SJCRH30 (cell line): ENCODE results near the gene ZNF200. TPM values are rescaled to one million over a fixed set of nuclear protein-coding genes. Genes with fewer than 3 reads are reported as not detected.
"Not testable (repeated sequence)": the region's sequence is repeated elsewhere in the genome, so short reads cannot be mapped to it uniquely, and the experiment has no call there.

Experiments
- DNase-seq, 2 experiments: peaks; one replicate each; pipeline ENCODE4 v3.0.0-alpha.2; 2015 to 2020
- H3K27ac ChIP-seq: fragments of 250-450 bp; sonication (Bioruptor Pico); 2 replicates; pipeline ENCODE4 v1.5.1; 2020; ENCODE audit warnings: mild to moderate bottlenecking, moderate library complexity
- H3K27me3 ChIP-seq: fragments of 250-450 bp; sonication (Bioruptor Pico); 2 replicates; pipeline ENCODE4 v1.5.1; 2020; ENCODE audit warnings: mild to moderate bottlenecking, moderate library complexity
- H3K36me3 ChIP-seq: fragments of 250-450 bp; sonication (Bioruptor Pico); 2 replicates; pipeline ENCODE4 v1.5.1; 2020; ENCODE audit warnings: mild to moderate bottlenecking, moderate library complexity
- H3K4me1 ChIP-seq: fragments of 250-450 bp; sonication (Bioruptor Pico); 2 replicates; pipeline ENCODE4 v1.5.1; 2020; ENCODE audit warnings: mild to moderate bottlenecking, moderate library complexity
- H3K4me3 ChIP-seq: fragments of 250-450 bp; sonication (Bioruptor Pico); 2 replicates; pipeline ENCODE4 v1.5.1; 2020; ENCODE audit warnings: mild to moderate bottlenecking, moderate library complexity
- H3K9me3 ChIP-seq: fragments of 250-450 bp; sonication (Bioruptor Pico); replicated peaks from 2 replicates; pipeline ENCODE4 v1.5.1; 2020; ENCODE audit warnings: mild to moderate bottlenecking, moderate library complexity
- total RNA-seq: library from RNA; depleted of rRNA; stranded (reverse); fragments of >200 nt; shearing (Covaris generic); gene quantifications from 2 replicates; pipeline ENCODE4 v1.2.3, GENCODE V29; 2014; rRNA removed

Gene ZNF200
- total RNA-seq, 1 experiment from 2014 or later = 16.1 TPM

DNA sequence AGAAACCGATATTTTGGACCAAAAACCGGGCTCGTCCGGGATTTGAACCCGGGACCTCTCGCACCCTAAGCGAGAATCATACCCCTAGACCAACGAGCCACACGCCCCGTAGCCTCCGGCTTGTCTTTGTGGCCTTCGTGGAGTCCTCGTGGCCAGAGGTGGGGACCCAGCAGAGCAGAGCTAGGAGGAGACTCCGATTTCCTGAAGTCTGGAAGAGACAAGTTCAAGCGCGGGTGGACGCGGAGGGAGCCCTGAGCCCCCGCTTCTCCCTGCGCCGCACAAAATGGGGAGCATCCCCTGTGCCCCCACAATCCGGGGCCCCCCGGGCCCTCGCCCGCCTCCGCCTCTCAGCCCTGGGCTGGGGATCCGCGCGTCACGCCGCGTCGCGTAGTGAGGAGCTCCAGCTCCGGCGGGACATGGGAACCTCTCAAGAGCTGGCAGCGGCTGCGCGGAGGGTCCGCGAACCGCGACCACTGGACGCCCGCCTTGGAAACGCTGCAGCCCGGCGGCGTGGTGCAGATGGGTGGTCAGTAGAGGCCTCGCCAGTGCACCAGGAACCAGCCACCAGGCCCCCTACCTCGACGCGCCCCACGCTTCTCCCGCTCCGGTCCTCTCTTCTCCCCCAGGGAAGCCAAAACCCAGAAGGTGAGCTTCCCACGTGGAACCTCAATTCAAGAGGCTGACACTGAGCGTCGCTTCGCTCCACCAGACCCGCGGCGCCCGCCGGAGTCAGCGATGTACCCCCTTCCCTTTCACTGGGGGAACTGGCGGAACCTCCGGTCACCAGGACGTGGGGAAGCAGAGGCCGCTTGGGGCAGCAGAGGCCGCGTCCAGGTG lies 52.1 kb downstream of the ZNF200 start:
- Histone ChIP-seq H3K9me3 (no peaks in the 10 kb centered on the region), H3K27ac (no peak overlapping the region), H3K36me3 (no peaks in the 10 kb centered on the region), H3K4me1 (no peaks in the 10 kb centered on the region), H3K27me3 (no peaks in the 10 kb centered on the region), H3K4me3 (peak overlapping the region; percentile 56)
- peak in 1 of 2 experiments; percentile 50 for DNase-seq

- H3K27me3 ChIP-seq, H3K36me3 ChIP-seq, H3K4me1 ChIP-seq, H3K9me3 ChIP-seq, H3K4me3 ChIP-seq, DNase-seq, H3K27ac ChIP-seq: not testable (repeated sequence)
Observed at GRCh38 chr16:3182293-3182607, 52.7 kb downstream of the ZNF200 start.

DNA sequence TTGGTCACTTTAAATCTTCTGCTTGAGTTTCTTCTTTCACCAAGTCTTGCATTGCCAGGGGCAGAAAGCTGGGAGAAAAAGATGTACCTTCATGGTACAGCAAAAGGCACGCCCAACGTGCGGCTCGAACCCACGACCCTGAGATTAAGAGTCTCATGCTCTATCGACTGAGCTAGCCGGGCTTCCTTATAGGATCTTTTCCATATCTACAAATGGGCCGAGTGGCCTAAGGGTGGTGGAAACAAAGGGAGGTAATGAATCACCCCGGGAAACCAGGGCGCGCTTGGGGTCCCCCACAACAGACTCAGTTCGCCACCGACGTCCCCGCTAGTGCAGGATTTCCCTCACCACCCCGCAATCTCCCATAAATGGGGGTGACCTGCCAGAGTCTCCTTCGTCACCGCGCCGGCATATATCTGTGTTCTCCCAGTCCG lies 54.5 kb downstream of the ZNF200 start:
- Histone ChIP-seq H3K4me3 (no peak overlapping the region), H3K4me1 (no peaks in the 10 kb centered on the region), H3K36me3 (no peaks in the 10 kb centered on the region), H3K27me3 (no peaks in the 10 kb centered on the region), H3K27ac (no peak overlapping the region), H3K9me3 (no peaks in the 10 kb centered on the region)
- DNase-seq = no peak

DNA sequence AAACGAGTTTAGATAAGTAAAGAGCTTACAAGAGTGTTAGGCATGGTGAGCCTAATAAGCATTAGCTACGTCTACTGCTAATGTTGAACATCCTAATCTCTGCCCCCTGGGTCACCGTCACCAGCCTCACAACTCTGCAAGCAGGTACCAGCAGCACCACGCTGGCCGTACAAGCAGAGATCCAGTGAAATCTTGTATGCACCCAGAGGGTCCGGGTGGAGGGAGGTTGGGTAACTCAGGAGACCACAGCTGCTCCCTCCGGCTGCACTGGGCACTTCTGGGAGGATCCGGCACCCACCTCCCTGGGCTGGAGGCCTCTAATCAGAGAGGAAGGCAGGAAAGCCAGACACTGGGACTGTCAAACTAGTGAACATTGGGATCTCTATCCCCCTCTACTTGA lies 55.3 kb downstream of the ZNF200 start:
- H3K4me1 ChIP-seq = no peaks in the 10 kb centered on the region
- H3K9me3 ChIP-seq = no peaks in the 10 kb centered on the region
- no peak overlapping the region for H3K4me3 ChIP-seq
- no peaks in the 10 kb centered on the region for H3K27me3 ChIP-seq
- no peak overlapping the region for H3K27ac ChIP-seq
- H3K36me3 ChIP-seq = no peaks in the 10 kb centered on the region
- DNase-seq = no peak

DNA sequence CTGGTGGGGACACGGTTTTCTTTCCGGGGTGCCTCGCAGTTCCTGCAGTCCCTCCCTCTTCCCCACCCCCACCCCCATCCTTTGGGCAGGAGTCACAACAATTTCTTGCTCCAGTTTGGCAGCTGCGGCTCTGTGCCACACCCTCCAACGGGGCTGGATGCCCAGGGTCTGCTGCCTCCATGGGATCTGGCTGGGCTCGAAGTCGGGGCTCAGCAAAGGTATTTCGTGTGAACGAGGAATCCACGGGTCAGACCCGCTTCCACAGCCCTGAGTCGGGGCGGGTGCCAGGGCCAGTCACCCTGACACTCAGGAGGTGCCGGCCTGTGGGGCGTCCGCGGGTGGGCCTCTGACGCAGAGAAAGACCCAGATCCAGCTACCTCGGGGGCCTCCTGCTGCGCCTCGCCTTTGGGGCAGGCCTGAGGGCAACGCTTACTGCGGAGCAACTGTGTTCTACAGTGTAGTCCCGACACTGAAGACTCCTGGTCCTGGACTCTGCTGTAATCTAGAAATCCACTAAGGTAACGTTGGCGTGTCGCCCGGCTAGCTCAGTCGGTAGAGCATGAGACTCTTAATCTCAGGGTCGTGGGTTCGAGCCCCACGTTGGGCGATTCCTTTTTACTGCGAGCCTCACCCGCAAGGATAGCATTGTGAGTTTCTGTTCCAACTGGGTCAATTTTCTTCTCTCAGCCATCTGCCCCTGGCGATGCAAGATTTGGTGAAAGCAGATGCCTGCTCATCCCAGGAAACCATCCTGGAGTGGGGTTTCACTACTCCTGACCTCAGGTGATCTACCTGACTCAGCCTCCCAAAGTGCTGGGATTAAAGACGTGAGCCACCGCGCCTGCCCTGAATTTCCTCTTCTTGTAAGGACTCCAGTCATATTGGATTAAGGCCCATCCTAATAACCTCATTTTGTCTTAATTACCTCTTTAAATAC lies 59.5 kb downstream of the ZNF200 start:
- Histone ChIP-seq H3K36me3 (no peaks in the 10 kb centered on the region), H3K4me3 (no peak overlapping the region), H3K27ac (no peak overlapping the region), H3K4me1 (peaks cover 6% of the 10 kb centered on the region), H3K27me3 (no peaks in the 10 kb centered on the region), H3K9me3 (no peaks in the 10 kb centered on the region)
- no peak for DNase-seq

DNA sequence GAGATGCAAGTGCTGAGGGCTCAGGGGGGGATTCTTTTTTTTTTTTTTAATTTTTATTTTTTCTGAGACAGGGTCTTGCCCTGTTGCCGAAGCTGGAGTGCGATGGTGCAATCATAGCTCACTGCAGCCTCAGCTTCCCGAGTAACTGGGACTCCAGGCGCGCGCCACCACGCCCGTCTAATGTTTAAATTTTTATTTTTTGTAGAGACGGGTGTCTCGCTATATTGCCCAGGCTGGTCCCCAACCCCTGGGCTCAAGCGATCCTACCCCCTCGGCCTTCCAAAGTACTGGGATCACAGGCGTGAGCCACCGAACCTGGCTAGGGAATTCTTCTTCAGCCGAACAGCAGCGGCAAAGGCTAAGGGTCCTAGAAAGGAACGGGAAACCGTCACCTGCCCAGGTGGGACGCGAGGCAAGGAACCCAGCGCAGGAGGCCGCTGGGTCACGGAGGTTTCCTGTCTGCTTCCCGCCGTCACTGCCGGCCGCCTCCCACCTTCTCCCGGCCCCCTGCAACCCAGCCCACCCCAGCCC lies 60.3 kb downstream of the ZNF200 start:
- Histone ChIP-seq H3K27me3 (no peaks in the 10 kb centered on the region), H3K9me3 (no peaks in the 10 kb centered on the region)

GRCh38 chr16:3173892-3174617 lies 60.9 kb downstream of the ZNF200 start:
- Histone ChIP-seq H3K4me1 (peaks cover 6% of the 10 kb centered on the region), H3K36me3 (no peaks in the 10 kb centered on the region), H3K9me3 (no peaks in the 10 kb centered on the region), H3K27me3 (no peaks in the 10 kb centered on the region), H3K27ac (no peak overlapping the region), H3K4me3 (peak overlapping the region; percentile 47)
- peak; percentile 70 to 85 for DNase-seq

More for the DNA sequence above, 60.3 kb downstream of the ZNF200 start:
- H3K4me1 ChIP-seq = peaks cover 6% of the 10 kb centered on the region
- DNase-seq = no peak
- no peak overlapping the region for H3K27ac ChIP-seq
- no peaks in the 10 kb centered on the region for H3K36me3 ChIP-seq
- no peak overlapping the region for H3K4me3 ChIP-seq

Other genes starting within 250 kb of the ZNF200 start
- gene CLDN9, start 222.2 kb downstream of the ZNF200 start, total RNA-seq = not detected in 2 replicates
- not detected in 2 replicates for gene CLDN6, start 217.0 kb downstream of the ZNF200 start, total RNA-seq
- gene TNFRSF12A, start 214.8 kb downstream of the ZNF200 start, total RNA-seq = 29.0 and 32.1 TPM in 2 replicates
- gene HCFC1R1, start 211.2 kb downstream of the ZNF200 start, total RNA-seq = 16.8 and 18.9 TPM in 2 replicates
- gene THOC6, start 211.1 kb downstream of the ZNF200 start, total RNA-seq = 25.5 and 29.4 TPM in 2 replicates
- not detected in 2 replicates for gene BICDL2, start 198.2 kb downstream of the ZNF200 start, total RNA-seq
- 0.06 and 0.13 TPM in 2 replicates for gene MMP25, start 188.6 kb downstream of the ZNF200 start, total RNA-seq
- gene IL32, start 169.5 kb downstream of the ZNF200 start, total RNA-seq = 158 and 177 TPM in 2 replicates
- 0.73 and 0.76 TPM in 2 replicates for gene ZSCAN10, start 135.9 kb downstream of the ZNF200 start, total RNA-seq
- 12.9 and 13.7 TPM in 2 replicates for gene ZNF205, start 122.6 kb downstream of the ZNF200 start, total RNA-seq
- 2.5 and 3.0 TPM in 2 replicates for gene ZNF213, start 100.1 kb downstream of the ZNF200 start, total RNA-seq
- gene OR1F1, start 47.0 kb downstream of the ZNF200 start, total RNA-seq = 0.47 TPM in 1 of 2 replicates, not detected in the other
- not detected in 2 replicates for gene MEFV, start 21.5 kb upstream of the ZNF200 start, total RNA-seq
- 46.3 and 47.6 TPM in 2 replicates for gene ZNF263, start 48.3 kb upstream of the ZNF200 start, total RNA-seq
- 4.7 TPM in 2 replicates for gene TIGD7, start 70.3 kb upstream of the ZNF200 start, total RNA-seq
- 17.0 and 17.6 TPM in 2 replicates for gene ZNF75A, start 70.3 kb upstream of the ZNF200 start, total RNA-seq
- not detected in 2 replicates for gene OR2C1, start 120.7 kb upstream of the ZNF200 start, total RNA-seq
- 15.6 and 16.7 TPM in 2 replicates for gene ZSCAN32, start 165.8 kb upstream of the ZNF200 start, total RNA-seq
- 13.1 and 14.5 TPM in 2 replicates for gene ZNF174, start 166.1 kb upstream of the ZNF200 start, total RNA-seq
- gene ZNF597, start 208.3 kb upstream of the ZNF200 start, total RNA-seq = 2.9 and 3.0 TPM in 2 replicates
- 14.1 and 21.7 TPM in 2 replicates for gene NAA60, start 208.5 kb upstream of the ZNF200 start, total RNA-seq